ENCODE results near the gene PGA3.
"Not testable (repeated sequence)": the region's sequence is repeated elsewhere in the genome, so short reads cannot be mapped to it uniquely, and the experiment has no call there.

GRCh38 chr11:61218306-61218705 is 15.0 kb downstream of the PGA3 start:
- TF ChIP-seq, protein P1, sequence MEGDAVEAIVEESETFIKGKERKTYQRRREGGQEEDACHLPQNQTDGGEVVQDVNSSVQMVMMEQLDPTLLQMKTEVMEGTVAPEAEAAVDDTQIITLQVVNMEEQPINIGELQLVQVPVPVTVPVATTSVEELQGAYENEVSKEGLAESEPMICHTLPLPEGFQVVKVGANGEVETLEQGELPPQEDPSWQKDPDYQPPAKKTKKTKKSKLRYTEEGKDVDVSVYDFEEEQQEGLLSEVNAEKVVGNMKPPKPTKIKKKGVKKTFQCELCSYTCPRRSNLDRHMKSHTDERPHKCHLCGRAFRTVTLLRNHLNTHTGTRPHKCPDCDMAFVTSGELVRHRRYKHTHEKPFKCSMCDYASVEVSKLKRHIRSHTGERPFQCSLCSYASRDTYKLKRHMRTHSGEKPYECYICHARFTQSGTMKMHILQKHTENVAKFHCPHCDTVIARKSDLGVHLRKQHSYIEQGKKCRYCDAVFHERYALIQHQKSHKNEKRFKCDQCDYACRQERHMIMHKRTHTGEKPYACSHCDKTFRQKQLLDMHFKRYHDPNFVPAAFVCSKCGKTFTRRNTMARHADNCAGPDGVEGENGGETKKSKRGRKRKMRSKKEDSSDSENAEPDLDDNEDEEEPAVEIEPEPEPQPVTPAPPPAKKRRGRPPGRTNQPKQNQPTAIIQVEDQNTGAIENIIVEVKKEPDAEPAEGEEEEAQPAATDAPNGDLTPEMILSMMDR (IDR thresholded peaks at IDR 0.05): not testable (repeated sequence)
- not testable (repeated sequence) for TF ChIP-seq POLR2AphosphoS5 (IDR thresholded peaks at IDR 0.05)

Data from prostate gland (tissue), 2 donors.